PFSK-1 (cell line): Measurements from ENCODE around the gene ADD3.

Experiments
- FOXP2 ChIP-seq: optimal IDR thresholded peaks from 2 replicates; pipeline ENCODE3; 2011; ENCODE audit warnings: borderline replicate concordance, control low read depth, inconsistent platforms; ENCODE audit not compliant: insufficient read depth; ENCODE audit errors: extremely low read length, extremely low read depth
- POLR2AphosphoS5 ChIP-seq: IDR thresholded peaks from 2 replicates; pipeline ENCODE4 v1.6.1; 2012; ENCODE audit warnings: low read depth, mild to moderate bottlenecking, control low read depth, low read length, moderate library complexity
- SIN3A ChIP-seq: IDR thresholded peaks from 2 replicates; pipeline ENCODE4 v1.6.1; 2012; ENCODE audit warnings: mild to moderate bottlenecking, low read length, moderate library complexity, borderline replicate concordance; ENCODE audit not compliant: insufficient read depth
- TAF1 ChIP-seq: IDR thresholded peaks from 2 replicates; pipeline ENCODE4 v1.6.1; 2012; ENCODE audit warnings: low read length, control low read depth, borderline replicate concordance; ENCODE audit not compliant: insufficient read depth
- TF ChIP-seq, protein P1 (sequence below), 2 experiments: IDR thresholded peaks; 2 replicates each; pipeline versions ENCODE4 v1.6.1 to v1.8.0; 2011 to 2012; ENCODE audit warnings: low read depth in 2 of 2, low read length in 2 of 2, control low read depth in 1 of 2, inconsistent platforms in 1 of 2, mild to moderate bottlenecking in 1 of 2, moderate library complexity in 1 of 2; ENCODE audit not compliant: insufficient read depth in 1 of 2

The ADD3 gene

DNA sequence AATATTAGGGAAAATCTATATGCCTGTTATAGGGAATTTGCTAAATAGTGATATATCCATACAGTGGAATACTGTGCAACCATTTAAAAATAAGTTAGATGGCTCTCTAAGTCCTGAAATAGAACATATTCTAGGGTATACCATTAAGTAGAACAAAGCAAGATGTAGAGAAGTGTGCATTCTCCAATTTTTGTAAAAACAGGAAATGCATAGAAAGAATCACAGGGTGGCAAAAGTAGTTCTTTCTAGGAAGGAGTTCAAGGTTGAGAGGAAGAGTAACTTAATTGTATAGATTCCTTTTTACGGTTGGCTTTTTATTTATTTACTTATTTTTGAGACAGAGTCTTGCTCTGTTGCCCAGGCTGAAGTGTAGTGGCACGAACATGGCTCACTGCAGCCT lies 43.7 kb downstream of the ADD3 start:
- TF ChIP-seq, protein P1, sequence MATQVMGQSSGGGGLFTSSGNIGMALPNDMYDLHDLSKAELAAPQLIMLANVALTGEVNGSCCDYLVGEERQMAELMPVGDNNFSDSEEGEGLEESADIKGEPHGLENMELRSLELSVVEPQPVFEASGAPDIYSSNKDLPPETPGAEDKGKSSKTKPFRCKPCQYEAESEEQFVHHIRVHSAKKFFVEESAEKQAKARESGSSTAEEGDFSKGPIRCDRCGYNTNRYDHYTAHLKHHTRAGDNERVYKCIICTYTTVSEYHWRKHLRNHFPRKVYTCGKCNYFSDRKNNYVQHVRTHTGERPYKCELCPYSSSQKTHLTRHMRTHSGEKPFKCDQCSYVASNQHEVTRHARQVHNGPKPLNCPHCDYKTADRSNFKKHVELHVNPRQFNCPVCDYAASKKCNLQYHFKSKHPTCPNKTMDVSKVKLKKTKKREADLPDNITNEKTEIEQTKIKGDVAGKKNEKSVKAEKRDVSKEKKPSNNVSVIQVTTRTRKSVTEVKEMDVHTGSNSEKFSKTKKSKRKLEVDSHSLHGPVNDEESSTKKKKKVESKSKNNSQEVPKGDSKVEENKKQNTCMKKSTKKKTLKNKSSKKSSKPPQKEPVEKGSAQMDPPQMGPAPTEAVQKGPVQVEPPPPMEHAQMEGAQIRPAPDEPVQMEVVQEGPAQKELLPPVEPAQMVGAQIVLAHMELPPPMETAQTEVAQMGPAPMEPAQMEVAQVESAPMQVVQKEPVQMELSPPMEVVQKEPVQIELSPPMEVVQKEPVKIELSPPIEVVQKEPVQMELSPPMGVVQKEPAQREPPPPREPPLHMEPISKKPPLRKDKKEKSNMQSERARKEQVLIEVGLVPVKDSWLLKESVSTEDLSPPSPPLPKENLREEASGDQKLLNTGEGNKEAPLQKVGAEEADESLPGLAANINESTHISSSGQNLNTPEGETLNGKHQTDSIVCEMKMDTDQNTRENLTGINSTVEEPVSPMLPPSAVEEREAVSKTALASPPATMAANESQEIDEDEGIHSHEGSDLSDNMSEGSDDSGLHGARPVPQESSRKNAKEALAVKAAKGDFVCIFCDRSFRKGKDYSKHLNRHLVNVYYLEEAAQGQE (IDR thresholded peaks at IDR 0.05; ENCODE audit: insufficient read depth in 1 of 2, low read depth in 2 of 2, low read length in 2 of 2): no peak
- TF ChIP-seq POLR2AphosphoS5 (no peak), FOXP2 (no peak), TAF1 (no peak), SIN3A (no peak)

DNA sequence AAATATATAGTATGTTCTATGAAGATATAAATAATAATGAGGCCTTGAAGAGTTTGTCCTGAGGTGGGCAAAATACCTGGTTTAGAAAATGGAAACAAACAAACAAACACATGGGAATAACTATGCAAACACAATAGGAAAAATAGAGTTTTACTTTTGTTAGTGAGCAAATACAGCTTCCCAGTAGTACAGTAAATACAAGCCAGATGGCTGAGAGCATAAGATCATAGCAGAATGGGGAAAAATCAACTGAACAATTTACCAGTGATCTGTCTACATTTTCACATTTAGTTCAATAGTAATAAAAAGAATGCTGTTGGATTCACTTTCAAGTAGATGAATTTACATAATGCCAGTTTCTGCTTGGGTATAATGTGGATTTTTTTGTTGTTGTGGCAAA lies 45.1 kb downstream of the ADD3 start:
- TF ChIP-seq FOXP2 (no peak), SIN3A (no peak), TAF1 (no peak), POLR2AphosphoS5 (no peak)
- TF ChIP-seq, protein P1 (IDR thresholded peaks at IDR 0.05; ENCODE audit: insufficient read depth in 1 of 2, low read depth in 2 of 2, low read length in 2 of 2): no peak

DNA sequence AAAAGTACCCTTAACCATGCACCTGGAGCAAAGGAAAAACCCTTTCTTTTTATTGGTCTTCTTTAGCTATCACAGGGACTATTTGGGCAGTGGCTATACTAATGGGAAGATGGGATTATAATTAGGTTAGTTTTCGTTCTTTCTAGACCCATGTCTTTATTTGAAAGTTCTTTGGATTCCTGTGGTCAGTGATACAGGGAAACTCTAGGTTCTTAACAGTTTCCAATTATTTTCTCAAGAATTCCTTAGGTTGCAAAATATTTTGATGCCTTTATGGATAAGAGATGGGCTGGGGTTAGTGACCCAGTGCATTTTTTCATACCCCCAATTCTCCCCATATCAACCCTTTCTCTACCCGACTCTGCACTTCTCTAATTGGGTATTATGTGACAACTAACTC lies 49.0 kb downstream of the ADD3 start:
- TF ChIP-seq POLR2AphosphoS5: no peak

DNA sequence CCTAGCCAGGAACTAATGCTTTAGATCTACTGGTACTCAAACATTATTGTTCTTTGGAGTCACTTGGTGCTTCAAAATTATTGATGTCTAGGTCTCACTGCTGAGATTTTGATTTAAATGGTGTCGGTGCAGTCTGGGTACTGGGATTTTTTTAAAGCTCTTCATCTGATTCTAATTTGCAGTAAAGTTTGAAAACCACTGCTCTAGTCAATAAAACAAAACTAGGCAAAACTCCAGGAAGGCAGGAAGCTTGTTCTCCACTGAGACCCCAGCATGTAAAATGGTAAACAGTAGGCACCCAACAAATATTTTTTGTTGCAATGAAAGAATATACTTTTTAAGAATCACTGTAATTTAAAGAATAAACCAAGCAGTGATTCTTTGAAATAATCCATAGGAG lies 49.7 kb downstream of the ADD3 start:
- TF ChIP-seq TAF1: no peak
- no peak for TF ChIP-seq POLR2AphosphoS5
- TF ChIP-seq, protein P1 (IDR thresholded peaks at IDR 0.05; ENCODE audit: insufficient read depth in 1 of 2, low read depth in 2 of 2, low read length in 2 of 2): no peak
- no peak for TF ChIP-seq SIN3A
- no peak for TF ChIP-seq FOXP2

DNA sequence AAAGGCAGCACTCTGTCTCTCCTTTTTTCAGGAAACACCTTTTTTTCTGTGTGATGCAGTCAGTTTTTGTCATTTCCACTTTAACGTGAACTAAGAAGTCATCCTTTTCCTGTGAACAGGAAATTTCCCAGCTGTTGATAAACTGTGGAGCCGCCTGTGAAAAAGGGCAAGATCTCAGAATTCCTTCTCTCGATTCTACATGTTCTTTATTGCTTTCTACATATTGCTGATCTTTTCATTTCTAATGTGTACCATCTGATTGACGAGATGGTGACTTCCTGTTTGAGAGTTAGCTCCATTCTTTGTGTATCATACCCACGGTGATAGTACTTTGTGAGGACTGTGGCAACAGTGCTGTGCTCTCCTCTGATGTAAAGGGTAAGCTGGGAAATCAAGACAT lies 50.4 kb downstream of the ADD3 start:
- TF ChIP-seq FOXP2 (no peak), SIN3A (no peak), TAF1 (no peak), POLR2AphosphoS5 (no peak)
- TF ChIP-seq, protein P1 (IDR thresholded peaks at IDR 0.05; ENCODE audit: insufficient read depth in 1 of 2, low read depth in 2 of 2, low read length in 2 of 2): no peak
